ENCODE data around the gene USP17L25.
"Not testable (repeated sequence)": the region's sequence is repeated elsewhere in the genome, so short reads cannot be mapped to it uniquely, and the experiment has no call there.

The USP17L25 gene

DNA sequence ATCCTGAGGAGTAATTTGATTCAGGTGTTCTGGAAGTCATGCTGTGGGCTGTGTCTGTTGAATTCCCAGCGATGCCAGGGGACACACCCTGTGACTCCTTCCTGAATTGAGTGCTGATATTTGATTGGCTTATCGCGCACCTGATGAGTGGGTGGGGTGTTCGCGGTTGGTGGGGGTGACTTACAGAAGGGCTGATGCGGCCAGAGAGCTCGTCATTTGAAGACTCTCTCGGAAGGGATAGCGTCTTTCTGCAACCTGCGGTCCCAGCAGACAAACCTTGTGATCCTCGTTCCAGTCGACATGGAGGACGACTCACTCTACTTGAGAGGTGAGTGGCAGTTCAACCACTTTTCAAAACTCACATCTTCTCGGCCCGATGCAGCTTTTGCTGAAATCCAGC is at the start of gene USP17L25:
USP17L25 (plus strand) TSS at position 301 of the 400 bp plus-strand sequence; CDS start at position 301, 0 bp downstream.
- not testable (repeated sequence) for H3K27ac ChIP-seq (ENCODE audit: low read depth, low read length); H3K27me3 ChIP-seq (ENCODE audit: control insufficient read depth, insufficient read depth, low read length); H3K4me1 ChIP-seq (ENCODE audit: control insufficient read depth, insufficient read depth, low read length); H3K9ac ChIP-seq (ENCODE audit: low read depth, low read length); H3K9me3 ChIP-seq (ENCODE audit: control insufficient read depth, insufficient read depth, low read length); H3K4me3 ChIP-seq (ENCODE audit: low read depth, low read length); H3K36me3 ChIP-seq (ENCODE audit: control insufficient read depth, insufficient read depth, low read length)

DNA sequence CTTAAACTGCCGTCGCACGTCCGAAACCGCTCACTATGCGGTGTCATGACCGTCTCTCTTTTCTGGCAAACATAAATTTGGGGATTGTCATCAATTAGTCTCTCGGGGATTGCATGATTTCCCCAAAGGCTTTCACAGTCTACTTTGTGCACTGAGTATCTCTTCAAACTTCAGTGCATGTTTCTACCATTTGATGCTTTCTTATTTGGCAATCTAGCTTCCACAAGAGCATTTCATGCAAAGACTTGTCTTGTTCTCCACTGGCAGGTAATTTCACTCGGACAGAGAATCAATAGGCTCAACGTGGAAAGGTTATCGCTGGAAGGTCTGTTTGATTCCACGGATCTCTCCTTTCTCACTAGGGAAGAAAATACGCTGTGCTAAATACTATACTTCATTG is 5.5 kb upstream of the USP17L25 start:
- H3K27ac ChIP-seq (ENCODE audit: low read depth, low read length); H3K4me1 ChIP-seq (ENCODE audit: control insufficient read depth, insufficient read depth, low read length); H3K27me3 ChIP-seq (ENCODE audit: control insufficient read depth, insufficient read depth, low read length); H3K9me3 ChIP-seq (ENCODE audit: control insufficient read depth, insufficient read depth, low read length); H3K4me3 ChIP-seq (ENCODE audit: low read depth, low read length); H3K9ac ChIP-seq (ENCODE audit: low read depth, low read length); H3K36me3 ChIP-seq (ENCODE audit: control insufficient read depth, insufficient read depth, low read length): not testable (repeated sequence)

DNA sequence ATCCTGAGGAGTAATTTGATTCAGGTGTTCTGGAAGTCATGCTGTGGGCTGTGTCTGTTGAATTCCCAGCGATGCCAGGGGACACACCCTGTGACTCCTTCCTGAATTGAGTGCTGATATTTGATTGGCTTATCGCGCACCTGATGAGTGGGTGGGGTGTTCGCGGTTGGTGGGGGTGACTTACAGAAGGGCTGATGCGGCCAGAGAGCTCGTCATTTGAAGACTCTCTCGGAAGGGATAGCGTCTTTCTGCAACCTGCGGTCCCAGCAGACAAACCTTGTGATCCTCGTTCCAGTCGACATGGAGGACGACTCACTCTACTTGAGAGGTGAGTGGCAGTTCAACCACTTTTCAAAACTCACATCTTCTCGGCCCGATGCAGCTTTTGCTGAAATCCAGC is 4.8 kb upstream of the USP17L25 start, which contains the start of gene USP17L24:
USP17L24 (plus strand) TSS at position 301 of the 400 bp plus-strand sequence; CDS start at position 301, 0 bp downstream.
- not testable (repeated sequence) for H3K36me3 ChIP-seq (ENCODE audit: control insufficient read depth, insufficient read depth, low read length); H3K9me3 ChIP-seq (ENCODE audit: control insufficient read depth, insufficient read depth, low read length); H3K27ac ChIP-seq (ENCODE audit: low read depth, low read length); H3K27me3 ChIP-seq (ENCODE audit: control insufficient read depth, insufficient read depth, low read length); H3K9ac ChIP-seq (ENCODE audit: low read depth, low read length); H3K4me1 ChIP-seq (ENCODE audit: control insufficient read depth, insufficient read depth, low read length); H3K4me3 ChIP-seq (ENCODE audit: low read depth, low read length)

- not testable (repeated sequence) for H3K27ac ChIP-seq (ENCODE audit: low read depth, low read length); H3K9ac ChIP-seq (ENCODE audit: low read depth, low read length); H3K4me1 ChIP-seq (ENCODE audit: control insufficient read depth, insufficient read depth, low read length); H3K27me3 ChIP-seq (ENCODE audit: control insufficient read depth, insufficient read depth, low read length); H3K4me3 ChIP-seq (ENCODE audit: low read depth, low read length); H3K36me3 ChIP-seq (ENCODE audit: control insufficient read depth, insufficient read depth, low read length); H3K9me3 ChIP-seq (ENCODE audit: control insufficient read depth, insufficient read depth, low read length)
These were observed 4.6 kb downstream of the USP17L25 start, which contains the start of gene USP17L26 for GRCh38 chr4:9334358-9334757. Gene USP17L26, plus strand, starts transcription at chr4:9334658. Its CDS starts 0 bp downstream, at chr4:9334658.

GRCh38 chr4:9339103-9339502 is 9.4 kb downstream of the USP17L25 start, which contains the start of gene USP17L5:
Gene USP17L5, plus strand, starts transcription at chr4:9339403. Its CDS starts 0 bp downstream, at chr4:9339403.
- not testable (repeated sequence) for H3K27me3 ChIP-seq (ENCODE audit: control insufficient read depth, insufficient read depth, low read length); H3K27ac ChIP-seq (ENCODE audit: low read depth, low read length); H3K4me1 ChIP-seq (ENCODE audit: control insufficient read depth, insufficient read depth, low read length); H3K4me3 ChIP-seq (ENCODE audit: low read depth, low read length); H3K36me3 ChIP-seq (ENCODE audit: control insufficient read depth, insufficient read depth, low read length); H3K9me3 ChIP-seq (ENCODE audit: control insufficient read depth, insufficient read depth, low read length); H3K9ac ChIP-seq (ENCODE audit: low read depth, low read length)

DNA sequence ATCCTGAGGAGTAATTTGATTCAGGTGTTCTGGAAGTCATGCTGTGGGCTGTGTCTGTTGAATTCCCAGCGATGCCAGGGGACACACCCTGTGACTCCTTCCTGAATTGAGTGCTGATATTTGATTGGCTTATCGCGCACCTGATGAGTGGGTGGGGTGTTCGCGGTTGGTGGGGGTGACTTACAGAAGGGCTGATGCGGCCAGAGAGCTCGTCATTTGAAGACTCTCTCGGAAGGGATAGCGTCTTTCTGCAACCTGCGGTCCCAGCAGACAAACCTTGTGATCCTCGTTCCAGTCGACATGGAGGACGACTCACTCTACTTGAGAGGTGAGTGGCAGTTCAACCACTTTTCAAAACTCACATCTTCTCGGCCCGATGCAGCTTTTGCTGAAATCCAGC is 14.1 kb downstream of the USP17L25 start, which contains the start of gene USP17L27:
USP17L27 (plus strand) TSS at position 301 of the 400 bp plus-strand sequence; CDS start at position 301, 0 bp downstream.
- not testable (repeated sequence) for H3K27me3 ChIP-seq (ENCODE audit: control insufficient read depth, insufficient read depth, low read length); H3K4me3 ChIP-seq (ENCODE audit: low read depth, low read length); H3K36me3 ChIP-seq (ENCODE audit: control insufficient read depth, insufficient read depth, low read length); H3K9me3 ChIP-seq (ENCODE audit: control insufficient read depth, insufficient read depth, low read length); H3K4me1 ChIP-seq (ENCODE audit: control insufficient read depth, insufficient read depth, low read length); H3K27ac ChIP-seq (ENCODE audit: low read depth, low read length); H3K9ac ChIP-seq (ENCODE audit: low read depth, low read length)

GRCh38 chr4:9348593-9348992 is 18.9 kb downstream of the USP17L25 start, which contains the start of gene USP17L28:
Gene USP17L28, plus strand, starts transcription at chr4:9348893. Its CDS starts 0 bp downstream, at chr4:9348893.
- H3K27ac ChIP-seq (ENCODE audit: low read depth, low read length), result not testable (repeated sequence)

DNA sequence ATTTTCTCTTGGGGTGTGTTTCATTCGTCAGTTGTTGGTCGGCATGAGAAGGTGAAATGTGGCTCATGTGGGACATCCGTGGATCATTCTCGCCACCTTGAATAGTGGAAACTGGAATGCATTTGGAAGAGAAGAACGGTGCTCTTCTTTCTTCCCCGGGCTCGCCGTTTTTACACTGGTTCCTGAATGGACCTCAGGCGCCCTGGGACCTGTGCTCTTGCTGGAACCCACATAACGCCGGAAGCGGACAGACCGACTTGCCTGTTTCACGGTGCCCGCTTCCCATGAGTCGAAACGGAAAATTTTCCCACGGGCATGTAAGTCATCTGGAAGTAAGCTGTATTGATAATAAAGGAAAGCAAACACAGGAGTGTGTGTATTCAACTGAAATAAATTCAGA is 21.2 kb downstream of the USP17L25 start:
- not testable (repeated sequence) for H3K36me3 ChIP-seq (ENCODE audit: control insufficient read depth, insufficient read depth, low read length); H3K27me3 ChIP-seq (ENCODE audit: control insufficient read depth, insufficient read depth, low read length); H3K9ac ChIP-seq (ENCODE audit: low read depth, low read length); H3K9me3 ChIP-seq (ENCODE audit: control insufficient read depth, insufficient read depth, low read length); H3K4me1 ChIP-seq (ENCODE audit: control insufficient read depth, insufficient read depth, low read length); H3K27ac ChIP-seq (ENCODE audit: low read depth, low read length); H3K4me3 ChIP-seq (ENCODE audit: low read depth, low read length)

More at GRCh38 chr4:9348593-9348992, 18.9 kb downstream of the USP17L25 start, which contains the start of gene USP17L28:
- H3K4me1 ChIP-seq (ENCODE audit: control insufficient read depth, insufficient read depth, low read length); H3K27me3 ChIP-seq (ENCODE audit: control insufficient read depth, insufficient read depth, low read length); H3K9ac ChIP-seq (ENCODE audit: low read depth, low read length); H3K36me3 ChIP-seq (ENCODE audit: control insufficient read depth, insufficient read depth, low read length); H3K9me3 ChIP-seq (ENCODE audit: control insufficient read depth, insufficient read depth, low read length); H3K4me3 ChIP-seq (ENCODE audit: low read depth, low read length): not testable (repeated sequence)

- H3K36me3 ChIP-seq (ENCODE audit: control insufficient read depth, insufficient read depth, low read length); H3K9me3 ChIP-seq (ENCODE audit: control insufficient read depth, insufficient read depth, low read length); H3K27me3 ChIP-seq (ENCODE audit: control insufficient read depth, insufficient read depth, low read length); H3K4me3 ChIP-seq (ENCODE audit: low read depth, low read length); H3K9ac ChIP-seq (ENCODE audit: low read depth, low read length); H3K27ac ChIP-seq (ENCODE audit: low read depth, low read length); H3K4me1 ChIP-seq (ENCODE audit: control insufficient read depth, insufficient read depth, low read length): not testable (repeated sequence)
These were observed 23.6 kb downstream of the USP17L25 start, which contains the start of gene USP17L29 for GRCh38 chr4:9353338-9353737. Gene USP17L29, plus strand, starts transcription at chr4:9353638. Its CDS starts 0 bp downstream, at chr4:9353638.

GRCh38 chr4:9362829-9363228 is 33.1 kb downstream of the USP17L25 start, which contains the start of gene USP17L30:
Gene USP17L30, plus strand, starts transcription at chr4:9363129. Its CDS starts 0 bp downstream, at chr4:9363129.
- H3K9me3 ChIP-seq (ENCODE audit: control insufficient read depth, insufficient read depth, low read length); H3K4me3 ChIP-seq (ENCODE audit: low read depth, low read length); H3K36me3 ChIP-seq (ENCODE audit: control insufficient read depth, insufficient read depth, low read length); H3K9ac ChIP-seq (ENCODE audit: low read depth, low read length); H3K4me1 ChIP-seq (ENCODE audit: control insufficient read depth, insufficient read depth, low read length); H3K27me3 ChIP-seq (ENCODE audit: control insufficient read depth, insufficient read depth, low read length); H3K27ac ChIP-seq (ENCODE audit: low read depth, low read length): not testable (repeated sequence)

DNA sequence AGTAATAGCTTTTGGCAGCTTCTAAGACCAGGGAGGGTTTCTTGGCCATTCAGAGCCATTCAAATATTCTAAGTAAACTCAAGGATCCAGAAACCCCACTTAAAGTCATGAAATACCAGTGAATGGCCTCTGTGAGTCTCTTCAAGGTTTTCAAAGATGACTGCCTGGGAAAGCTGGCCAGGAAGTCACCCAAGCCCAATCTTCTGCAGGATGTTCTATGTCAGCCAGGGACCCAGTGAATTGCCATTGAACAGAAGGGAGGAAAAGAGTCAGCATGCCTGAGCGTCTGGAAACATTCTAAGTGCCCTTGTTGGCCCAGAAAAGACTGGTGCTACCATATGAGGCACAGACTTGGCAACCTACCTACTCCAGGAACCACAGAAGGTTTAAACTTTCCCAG is 50.2 kb downstream of the USP17L25 start:
- H3K9ac ChIP-seq (ENCODE audit: low read depth, low read length); H3K36me3 ChIP-seq (ENCODE audit: control insufficient read depth, insufficient read depth, low read length); H3K4me3 ChIP-seq (ENCODE audit: low read depth, low read length); H3K27ac ChIP-seq (ENCODE audit: low read depth, low read length); H3K4me1 ChIP-seq (ENCODE audit: control insufficient read depth, insufficient read depth, low read length); H3K9me3 ChIP-seq (ENCODE audit: control insufficient read depth, insufficient read depth, low read length); H3K27me3 ChIP-seq (ENCODE audit: control insufficient read depth, insufficient read depth, low read length): not testable (repeated sequence)
